GM19043 (cell line): ENCODE measurements around the gene RAB22A.

ENCODE experiments used
- ATAC-seq: cut with Tn5 transposase; IDR thresholded peaks from one replicate; pipeline ENCODE4 v1.9.1; 2021; ENCODE audit warnings: low read depth; ENCODE audit not compliant: unreplicated experiment

Gene RAB22A

DNA sequence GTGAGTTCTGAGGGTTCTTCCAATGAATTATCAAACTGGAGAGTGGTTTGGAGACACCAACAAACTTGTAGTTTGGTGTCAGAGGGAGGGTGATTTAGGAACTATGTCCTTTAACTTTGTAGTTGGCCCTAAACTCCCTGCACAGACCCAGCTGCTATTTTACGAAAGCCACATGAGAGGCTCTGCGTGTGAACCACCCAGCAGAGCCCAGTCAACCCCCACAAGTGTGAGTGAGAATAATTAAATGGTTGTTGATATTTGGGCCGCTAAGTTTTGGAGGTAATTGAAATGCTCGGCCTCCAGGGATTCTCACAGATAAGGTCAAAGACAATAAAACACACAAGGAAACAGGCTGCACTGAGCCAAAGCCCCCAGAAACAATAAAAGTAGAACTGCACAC, 72.6 kb downstream of the RAB22A start:
- no peak for ATAC-seq

DNA sequence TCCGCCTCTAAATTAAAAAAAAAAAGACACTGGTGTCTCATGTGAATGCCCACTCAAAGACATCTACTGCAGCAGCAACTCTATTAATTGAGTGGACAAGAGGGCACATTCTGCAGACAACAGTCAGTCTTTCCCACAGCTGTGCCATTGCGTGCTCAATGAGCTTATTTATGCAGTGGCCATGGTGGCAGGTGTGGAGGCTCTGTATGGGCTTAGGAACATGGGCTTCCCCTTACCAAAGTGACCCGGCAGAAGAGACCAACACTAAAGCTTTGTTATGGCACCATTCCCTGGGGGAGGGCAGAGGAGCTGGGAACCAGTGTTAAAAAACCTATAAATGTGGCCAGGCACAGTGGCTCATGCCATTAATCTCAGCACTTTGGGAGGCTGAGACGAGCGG, 75.3 kb downstream of the RAB22A start:
- no peak for ATAC-seq

DNA sequence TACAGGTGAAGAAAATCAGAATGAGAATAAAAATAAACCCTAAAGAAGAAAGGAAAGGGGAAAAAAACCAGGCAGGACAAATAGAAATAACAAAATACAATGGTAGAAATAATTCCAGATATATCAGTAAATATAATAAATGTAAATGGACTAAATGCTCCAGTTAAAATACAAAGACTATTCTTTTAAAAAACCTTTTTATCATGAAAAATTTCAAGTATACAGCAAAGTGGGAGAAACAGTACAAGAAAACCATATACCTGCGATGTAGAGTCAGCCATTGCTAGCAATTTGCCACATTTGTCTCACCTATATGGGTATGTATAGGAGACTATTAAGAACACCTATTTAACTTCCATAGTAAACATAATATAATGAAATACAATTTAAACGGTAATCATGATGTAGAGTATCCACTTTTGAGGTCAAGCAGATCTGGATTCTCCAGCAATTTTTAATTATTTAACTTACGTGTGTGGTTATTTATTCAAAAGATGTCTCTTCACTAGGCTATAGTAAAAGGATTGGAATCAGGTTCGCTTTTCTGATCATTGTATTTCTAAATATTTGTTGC, 78.6 kb downstream of the RAB22A start:
- ATAC-seq = no peak

DNA sequence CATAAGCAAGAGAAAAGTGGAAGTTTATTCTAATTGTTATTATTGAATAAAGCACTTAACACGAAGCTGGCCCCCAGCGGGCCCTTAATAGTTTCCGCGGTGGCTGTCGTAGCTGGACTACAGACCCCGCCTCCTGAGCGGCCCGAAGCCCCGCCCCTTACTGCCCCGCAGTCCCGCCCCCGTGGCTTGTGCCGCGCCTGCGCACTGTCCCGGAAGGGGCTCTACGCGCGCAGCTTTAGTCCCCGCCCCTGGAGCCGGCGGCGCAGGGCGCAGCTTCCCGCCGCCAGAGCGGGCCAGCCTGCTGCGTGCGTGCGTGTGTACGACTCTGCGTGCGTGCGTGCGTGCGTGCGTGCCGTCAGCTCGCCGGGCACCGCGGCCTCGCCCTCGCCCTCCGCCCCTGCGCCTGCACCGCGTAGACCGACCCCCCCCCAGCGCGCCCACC, 79.4 kb downstream of the RAB22A start, which contains the start of gene VAPB:
TSS of gene VAPB (plus strand) at position 348 of the 442 bp plus-strand sequence. CDS start 231 bp downstream, outside the sequence.
- peak; percentile 94 for ATAC-seq

DNA sequence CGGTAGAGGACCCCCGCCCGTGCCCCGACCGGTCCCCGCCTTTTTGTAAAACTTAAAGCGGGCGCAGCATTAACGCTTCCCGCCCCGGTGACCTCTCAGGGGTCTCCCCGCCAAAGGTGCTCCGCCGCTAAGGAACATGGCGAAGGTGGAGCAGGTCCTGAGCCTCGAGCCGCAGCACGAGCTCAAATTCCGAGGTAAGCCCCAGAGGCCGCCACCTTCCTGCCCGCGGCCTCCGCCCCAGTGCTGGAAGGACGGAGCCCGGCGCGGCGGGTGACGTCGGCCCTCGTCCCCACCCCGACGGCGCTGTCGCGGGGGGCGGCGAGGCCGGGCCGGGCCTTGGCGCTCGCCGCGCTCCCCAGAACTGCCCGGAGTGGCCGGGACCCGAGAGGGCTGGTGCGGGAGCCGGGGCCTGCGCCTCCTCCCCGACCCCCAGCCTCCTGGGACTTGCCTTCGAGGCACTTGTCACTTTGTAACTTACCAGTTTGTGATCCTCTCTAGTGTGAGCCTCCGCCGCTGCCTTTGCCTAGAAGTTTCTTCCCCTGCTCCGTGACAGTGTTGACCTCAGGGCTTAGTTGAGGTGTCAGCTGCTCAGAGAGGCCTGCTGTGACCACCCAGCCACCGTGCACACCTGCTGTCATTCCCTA, 79.9 kb downstream of the RAB22A start:
- ATAC-seq = peak; percentile 15

DNA sequence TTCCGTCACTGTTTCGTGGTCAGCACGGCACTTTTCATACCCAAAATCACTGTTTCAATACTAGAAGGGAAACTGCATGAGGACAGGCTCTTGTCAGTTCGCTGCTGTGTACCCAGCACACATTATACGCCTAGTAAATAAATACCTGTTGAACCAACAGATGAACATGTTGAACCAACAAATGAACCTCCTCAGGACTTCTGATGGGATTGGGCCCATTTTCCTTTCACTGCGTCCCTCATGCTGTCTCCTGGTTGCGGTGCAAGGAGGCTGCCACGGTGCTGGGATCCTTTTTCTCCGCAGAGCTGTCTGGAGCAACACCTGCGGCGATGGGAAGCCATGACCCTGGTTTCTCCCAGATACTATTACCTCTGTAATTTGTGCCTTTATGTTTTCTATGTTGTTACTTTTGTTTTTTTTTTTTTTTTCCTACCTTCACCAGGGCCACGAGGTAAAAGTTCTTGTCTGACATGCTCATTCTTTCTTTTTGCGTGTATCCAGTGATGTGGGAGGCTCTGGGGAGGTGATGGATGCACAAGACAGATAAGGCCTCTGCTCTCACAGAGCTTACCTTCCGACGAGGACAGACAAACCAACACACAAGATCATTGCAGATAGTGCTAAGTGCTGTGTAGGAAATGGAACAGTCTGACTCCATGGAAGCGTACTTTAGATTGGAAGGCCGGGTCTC, 80.6 kb downstream of the RAB22A start:
- no peak for ATAC-seq

DNA sequence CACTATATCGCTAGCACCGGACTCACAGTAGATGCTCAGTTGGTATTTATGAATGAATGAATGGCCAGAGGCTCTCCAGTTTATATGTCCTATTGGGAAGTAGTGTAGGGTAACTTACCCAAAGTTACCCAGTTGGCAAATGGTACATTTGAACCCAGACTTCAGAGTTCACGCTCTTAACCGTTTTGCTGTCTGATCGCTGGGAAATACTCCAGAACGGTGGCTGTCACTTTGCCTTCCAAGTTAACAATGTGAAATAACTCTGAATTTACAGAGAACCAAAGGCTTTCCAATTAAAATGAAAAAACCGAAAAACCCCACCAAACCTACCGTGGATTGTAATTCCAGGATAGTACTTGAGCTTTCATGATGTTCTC, 81.1 kb downstream of the RAB22A start:
- no peak for ATAC-seq

DNA sequence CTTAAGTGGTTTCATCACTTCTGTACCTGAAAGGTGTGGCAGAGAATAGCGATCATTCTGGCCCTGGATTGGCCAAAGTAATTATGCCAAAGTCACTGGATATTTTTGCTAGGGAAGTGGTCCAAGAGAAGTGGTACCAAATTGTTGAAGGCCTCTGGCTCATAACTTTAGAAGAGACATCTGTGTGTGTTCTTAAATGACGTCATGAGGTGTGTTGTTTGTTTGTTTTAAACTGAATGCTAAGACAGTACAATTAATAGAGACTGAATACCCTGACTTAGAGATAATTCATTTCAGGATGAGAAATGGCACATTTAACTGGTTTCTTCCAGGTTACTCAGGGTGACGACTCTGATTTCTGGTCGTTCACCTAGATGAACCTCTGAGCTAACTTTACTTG, 82.8 kb downstream of the RAB22A start:
- no peak for ATAC-seq

DNA sequence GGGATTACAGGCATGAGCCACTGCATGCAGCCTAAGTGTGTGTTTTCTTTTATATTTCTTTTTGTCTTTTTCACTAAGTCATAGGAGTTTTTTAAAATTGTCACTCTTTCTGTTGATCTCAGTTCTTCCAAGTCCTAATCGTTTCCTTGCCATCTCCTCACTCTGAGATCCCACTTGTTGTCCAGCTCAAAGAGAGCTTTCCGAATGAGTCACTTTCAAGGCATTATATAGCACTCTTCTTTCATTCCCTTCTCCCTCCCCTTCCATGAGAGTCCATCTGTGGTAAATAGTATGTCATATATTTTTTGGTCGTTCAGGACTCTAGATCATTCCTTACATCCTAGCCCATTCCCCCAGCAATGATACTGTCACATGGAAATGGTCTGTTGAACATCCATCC, 83.8 kb downstream of the RAB22A start:
- no peak for ATAC-seq

DNA sequence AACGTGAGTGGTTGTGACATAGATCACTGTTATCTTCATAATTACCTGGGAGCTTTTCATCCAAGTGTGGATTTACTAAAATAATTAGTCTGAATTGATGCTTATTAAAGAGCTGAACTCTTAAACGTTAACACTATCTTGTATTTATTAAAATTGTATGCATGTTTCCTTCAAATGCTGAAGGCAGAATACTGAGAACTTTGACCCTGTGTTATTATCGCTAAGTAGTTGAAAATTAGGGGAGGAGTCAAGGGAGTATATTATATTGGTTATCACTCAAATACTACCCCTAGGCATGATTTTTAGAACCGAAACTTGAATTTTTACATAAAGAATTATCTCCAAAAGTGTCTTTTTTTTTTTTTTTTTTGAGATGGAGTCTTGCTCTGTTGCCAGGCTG, 85.3 kb downstream of the RAB22A start:
- ATAC-seq = no peak

DNA sequence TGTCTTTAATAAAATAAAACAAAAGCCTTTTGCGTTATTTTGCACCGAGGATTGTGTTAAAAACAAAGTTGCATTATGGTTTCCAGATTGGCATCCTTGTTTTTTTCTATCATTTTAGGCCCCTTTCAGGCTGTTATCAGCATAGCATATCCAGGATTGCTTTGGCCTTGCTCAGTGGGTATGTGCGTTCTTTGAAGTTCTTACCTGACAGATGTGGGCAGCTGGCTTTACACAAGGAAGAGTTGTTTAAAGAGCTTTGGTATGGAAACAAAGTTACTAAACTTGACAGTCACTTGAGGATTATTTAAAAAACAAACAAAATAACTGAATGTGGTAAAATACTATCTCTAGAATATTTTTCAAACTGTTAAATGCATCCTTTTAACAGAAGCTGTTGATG, 86.1 kb downstream of the RAB22A start:
- no peak for ATAC-seq

DNA sequence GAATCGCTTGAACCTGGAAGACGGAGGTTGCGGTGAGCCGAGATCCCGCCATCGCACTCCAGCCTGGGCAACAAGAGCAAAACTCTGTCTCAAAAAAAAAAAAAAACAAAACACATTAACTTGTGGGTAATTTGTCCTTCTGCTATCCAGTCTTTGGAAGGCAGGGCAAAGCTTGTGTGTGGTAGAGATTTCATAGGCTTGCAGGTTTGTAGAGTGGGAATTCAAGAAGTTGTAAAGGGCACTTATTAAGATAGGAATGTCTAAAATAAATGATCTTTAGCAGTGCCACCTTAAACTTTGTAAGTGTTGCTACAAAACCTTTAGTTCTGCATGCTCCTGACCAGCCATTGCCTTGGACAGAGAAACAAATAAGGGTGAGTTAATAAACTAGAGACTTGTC, 87.9 kb downstream of the RAB22A start:
- no peak for ATAC-seq

DNA sequence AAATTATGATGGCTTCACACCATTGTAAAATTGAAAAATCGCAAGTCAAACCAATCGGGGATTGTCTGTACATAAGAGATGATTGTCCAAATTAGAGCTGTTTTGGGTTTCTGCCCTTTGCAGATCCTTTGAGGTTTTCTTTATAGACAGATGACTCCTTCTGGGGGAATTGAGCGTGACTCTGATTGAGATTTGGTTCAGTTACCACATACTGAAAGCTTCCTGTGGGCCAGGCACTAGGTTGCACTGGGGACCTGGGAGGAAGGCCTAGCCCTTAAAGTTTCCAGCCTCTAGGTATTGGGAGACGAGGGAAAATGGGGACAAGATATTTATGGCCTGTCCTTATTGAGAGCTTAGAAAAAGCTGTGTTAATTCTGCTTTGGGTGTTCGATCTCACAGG, 88.7 kb downstream of the RAB22A start:
- ATAC-seq = no peak

DNA sequence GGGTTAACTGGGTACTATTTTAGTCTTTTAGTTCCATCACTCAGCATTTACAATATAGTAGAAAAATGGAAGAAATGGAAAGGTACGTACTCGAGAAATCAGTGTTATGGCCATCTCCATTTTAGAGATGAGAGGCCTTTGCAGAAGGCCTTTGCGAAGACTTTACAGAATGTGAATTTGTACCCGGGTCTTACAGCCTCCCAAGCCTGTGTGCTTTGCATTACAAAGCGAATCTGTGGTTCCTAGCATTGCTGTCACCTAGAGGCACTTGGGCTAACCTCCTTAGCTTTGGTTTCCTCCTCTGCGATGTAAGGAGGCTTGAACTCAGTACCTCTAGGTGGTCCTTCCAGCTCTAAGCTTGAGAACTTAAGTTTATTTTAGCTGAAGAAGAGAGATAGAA, 90.4 kb downstream of the RAB22A start:
- ATAC-seq = no peak

DNA sequence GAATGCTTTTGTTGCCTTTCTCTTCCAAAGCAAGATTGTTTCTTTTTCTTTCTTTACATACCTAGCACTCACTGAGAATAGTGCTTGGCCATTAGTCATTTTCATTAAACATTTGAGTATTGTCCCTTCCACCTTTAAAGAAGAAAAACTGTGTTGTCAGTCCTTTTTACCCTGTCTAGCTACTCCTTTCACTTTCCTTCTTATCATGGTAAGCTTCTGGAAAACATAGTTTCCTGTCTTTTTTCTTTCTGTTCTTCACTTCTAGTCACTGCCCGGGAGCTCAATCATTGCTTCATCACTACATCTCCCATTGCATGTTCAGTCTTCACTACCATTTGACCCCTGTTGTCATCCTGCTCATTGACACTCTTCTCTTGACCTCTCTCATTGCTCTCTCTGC, 91.6 kb downstream of the RAB22A start:
- ATAC-seq = no peak

DNA sequence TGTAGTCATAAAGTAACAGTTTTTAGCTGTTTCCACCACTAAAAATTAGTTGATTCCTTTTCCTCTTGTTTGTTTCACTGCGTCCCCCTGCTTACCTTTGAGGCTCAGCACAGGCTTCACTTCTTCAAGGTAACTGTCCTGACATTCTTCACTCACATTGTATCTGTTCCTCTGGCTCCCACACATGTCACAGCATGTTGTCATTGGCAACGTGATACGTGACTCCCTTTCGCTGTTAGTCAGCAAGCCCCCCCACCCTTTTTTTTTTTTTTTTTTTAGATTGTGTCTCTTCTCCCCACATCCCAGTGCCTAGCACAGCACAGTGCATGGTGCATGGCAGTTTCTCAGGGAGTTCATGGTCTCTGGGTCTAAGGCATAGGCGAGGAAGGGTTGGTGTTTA, 92.8 kb downstream of the RAB22A start:
- ATAC-seq = no peak

DNA sequence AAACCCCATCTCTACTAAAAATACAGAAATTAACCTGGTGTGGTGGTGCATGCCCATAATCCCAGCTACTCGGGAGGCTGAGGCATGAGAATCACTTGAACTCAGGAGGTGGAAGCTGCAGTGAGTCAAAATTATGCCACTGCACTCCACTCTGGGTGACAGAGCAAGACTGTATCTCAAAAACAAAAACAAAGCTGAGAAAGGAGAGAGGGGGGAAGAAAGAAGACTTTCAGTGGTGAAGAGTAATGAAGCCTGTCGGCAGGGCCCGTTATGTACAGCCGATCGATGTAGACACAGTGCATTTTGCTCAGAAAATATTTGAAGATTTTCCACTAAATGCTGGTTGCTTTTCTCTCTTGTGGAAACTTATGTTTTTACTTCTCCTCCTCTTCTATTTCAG, 93.3 kb downstream of the RAB22A start:
- ATAC-seq = peak; percentile 75

DNA sequence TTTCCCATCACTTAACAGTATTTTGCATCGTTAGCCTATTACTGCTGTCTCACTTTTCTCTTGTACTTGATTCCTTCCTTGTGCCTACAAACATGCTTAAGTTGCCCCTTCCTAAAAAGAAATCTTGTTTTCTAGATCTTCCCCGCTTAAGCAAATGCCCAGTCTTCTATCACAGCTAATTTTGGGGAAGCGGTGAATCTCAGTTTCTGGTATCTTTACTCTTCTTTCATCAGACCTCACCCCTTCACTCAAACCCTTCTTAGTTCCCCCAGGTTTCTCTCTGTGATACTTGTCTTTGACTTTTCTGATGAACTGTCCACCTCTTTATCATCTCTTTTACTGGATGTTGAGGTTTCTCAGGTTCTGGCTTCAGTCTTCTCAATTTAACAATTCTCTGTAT, 93.8 kb downstream of the RAB22A start:
- ATAC-seq = peak; percentile 25

DNA sequence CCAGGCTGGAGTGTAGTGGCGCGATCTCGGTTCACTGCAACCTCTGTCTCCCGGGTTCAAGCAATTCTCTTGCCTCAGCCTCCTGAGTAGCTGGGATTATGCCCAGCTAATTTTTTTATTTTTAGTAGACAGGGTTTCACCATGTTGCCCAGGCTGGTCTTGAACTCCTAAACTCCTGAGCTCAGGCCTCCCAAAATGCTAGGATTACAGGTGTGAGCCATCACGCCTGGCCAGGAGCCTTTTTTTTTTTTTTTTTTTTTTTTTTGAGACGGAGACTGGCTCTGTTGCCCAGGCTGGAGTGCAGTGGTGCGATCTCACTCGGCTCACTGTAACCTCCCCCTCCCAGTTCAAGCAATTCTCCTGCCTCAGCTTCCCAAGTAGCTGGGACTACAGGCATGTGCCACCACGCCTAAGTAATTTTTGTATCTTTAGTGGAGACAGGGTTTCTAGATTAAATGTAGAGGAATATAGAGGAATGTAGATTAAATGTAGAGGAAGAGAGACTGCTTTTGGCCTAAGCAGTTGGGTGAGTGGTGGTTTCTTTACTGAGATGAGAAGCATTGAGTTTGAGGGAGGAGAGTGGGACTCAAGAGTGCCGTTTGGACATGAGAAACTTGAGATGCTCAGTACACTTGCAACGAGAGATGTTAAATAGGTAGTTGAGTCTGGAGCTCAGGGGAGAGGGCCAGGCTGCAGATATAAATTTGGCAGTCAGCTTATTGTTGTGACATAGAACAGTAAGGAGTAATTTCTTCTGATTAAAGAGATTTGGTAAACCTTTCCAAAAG, 96.2 kb downstream of the RAB22A start:
- ATAC-seq = no peak

DNA sequence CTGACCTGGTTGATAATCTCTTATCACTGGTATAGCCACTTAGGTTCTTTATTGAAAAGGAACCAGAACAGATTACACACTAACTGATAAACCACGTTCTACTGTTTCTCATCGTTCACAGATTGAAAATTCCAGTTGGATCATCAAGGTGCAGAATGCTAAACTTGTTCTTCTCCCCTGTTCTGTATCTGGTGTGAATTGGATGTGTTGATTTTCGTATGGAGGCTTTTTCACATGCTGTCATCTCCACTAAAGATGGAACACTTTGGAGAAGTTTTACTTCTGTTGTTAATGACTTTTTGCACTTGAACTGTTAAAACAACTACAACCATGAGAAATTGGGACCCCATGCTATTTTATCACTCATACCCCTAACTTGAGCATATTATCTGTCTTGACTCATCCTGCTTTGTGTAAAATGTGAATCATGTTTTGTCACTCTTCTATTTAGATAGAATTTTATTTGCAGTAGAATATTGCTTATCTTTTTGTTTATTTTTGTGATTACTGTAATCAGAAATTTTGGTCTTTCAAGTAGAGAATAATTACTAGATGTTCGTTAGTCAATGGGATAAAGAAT, 97.0 kb downstream of the RAB22A start:
- ATAC-seq = no peak
